K562 (cell line): ENCODE data around the gene TRIM40.

ENCODE experiments used
- COPS2 ChIP-seq: fragments of 450-650 bp; conservative IDR thresholded peaks from 2 replicates; pipeline ENCODE4 v1.6.1; 2016; ENCODE audit warnings: mild to moderate bottlenecking, moderate library complexity
- DPF2 ChIP-seq: fragments of 450-650 bp; IDR thresholded peaks from 2 replicates; pipeline ENCODE4 v1.6.1; 2016
- HMG20B ChIP-seq: fragments of 250-450 bp; sonication (Bioruptor Pico); IDR thresholded peaks from 2 replicates; pipeline ENCODE4 v1.5.0; 2021; ENCODE audit warnings: mild to moderate bottlenecking
- SIN3A ChIP-seq, 2 experiments: fragments of 150-350 bp in 1 of 2; IDR thresholded peaks; 2 replicates each; pipeline ENCODE4 v1.6.1; 2011 to 2016; ENCODE audit warnings: borderline replicate concordance in 2 of 2, low read depth in 2 of 2, low read length in 2 of 2, mild to moderate bottlenecking in 2 of 2, moderate library complexity in 2 of 2; ENCODE audit not compliant: control insufficient read depth in 1 of 2
- SRSF9 ChIP-seq: fragments of 200-400 bp; formaldehyde crosslinking; IDR thresholded peaks from 2 replicates; pipeline ENCODE4 v1.6.1; 2017; ENCODE audit warnings: low read depth, low read length, borderline replicate concordance
- TF ChIP-seq, protein P1 (sequence below), 3 experiments: IDR thresholded peaks in 2 of 3; conservative IDR thresholded peaks in 1 of 3; 2 replicates each; pipeline ENCODE4 v1.5.1; 2011 to 2012; ENCODE audit warnings: low read length in 3 of 3, mild to moderate bottlenecking in 3 of 3, control low read depth in 2 of 3, improper control_type of control experiment in 1 of 3, inconsistent platforms in 1 of 3, low read depth in 1 of 3, mixed read lengths in 1 of 3, moderate library complexity in 1 of 3; ENCODE audit not compliant: insufficient read depth in 2 of 3

DNA sequence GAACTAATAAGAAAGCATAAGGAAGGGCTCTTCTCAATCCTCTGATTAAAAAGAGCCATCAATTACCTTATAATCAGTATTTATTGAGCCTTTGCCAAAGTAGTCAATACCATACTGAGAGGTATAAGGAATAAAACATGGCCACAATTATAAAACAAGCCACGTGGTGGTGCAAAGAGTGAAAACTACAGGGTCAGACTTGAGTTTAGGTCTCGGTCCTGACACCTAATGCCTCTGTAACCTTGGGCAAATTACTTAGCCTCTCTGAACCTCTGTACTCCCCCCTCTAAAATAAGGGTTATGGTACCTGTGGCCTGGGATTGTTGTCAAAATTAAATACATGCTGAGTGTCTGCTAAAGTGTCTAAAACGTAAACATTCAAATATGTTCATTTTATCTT is 13.3 kb downstream of the TRIM40 start:
- TF ChIP-seq SIN3A (IDR thresholded peaks at IDR 0.05; ENCODE audit: borderline replicate concordance in 2 of 2, control insufficient read depth in 1 of 2, low read depth in 2 of 2, low read length in 2 of 2) (no peak), HMG20B (no peak), DPF2 (no peak), COPS2 (no peak), SRSF9 (no peak)
- TF ChIP-seq, protein P1, sequence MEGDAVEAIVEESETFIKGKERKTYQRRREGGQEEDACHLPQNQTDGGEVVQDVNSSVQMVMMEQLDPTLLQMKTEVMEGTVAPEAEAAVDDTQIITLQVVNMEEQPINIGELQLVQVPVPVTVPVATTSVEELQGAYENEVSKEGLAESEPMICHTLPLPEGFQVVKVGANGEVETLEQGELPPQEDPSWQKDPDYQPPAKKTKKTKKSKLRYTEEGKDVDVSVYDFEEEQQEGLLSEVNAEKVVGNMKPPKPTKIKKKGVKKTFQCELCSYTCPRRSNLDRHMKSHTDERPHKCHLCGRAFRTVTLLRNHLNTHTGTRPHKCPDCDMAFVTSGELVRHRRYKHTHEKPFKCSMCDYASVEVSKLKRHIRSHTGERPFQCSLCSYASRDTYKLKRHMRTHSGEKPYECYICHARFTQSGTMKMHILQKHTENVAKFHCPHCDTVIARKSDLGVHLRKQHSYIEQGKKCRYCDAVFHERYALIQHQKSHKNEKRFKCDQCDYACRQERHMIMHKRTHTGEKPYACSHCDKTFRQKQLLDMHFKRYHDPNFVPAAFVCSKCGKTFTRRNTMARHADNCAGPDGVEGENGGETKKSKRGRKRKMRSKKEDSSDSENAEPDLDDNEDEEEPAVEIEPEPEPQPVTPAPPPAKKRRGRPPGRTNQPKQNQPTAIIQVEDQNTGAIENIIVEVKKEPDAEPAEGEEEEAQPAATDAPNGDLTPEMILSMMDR (IDR thresholded peaks at IDR 0.05 in 2 of 3, conservative IDR thresholded peaks at IDR 0.05 in 1 of 3; ENCODE audit: insufficient read depth in 2 of 3, low read depth in 1 of 3, low read length in 3 of 3), result peak in 1 of 3 experiments; percentile 21; a peak in 2 of 6 replicates
